ENCODE measurements around the gene VWF. TPM values are rescaled to one million over a fixed set of nuclear protein-coding genes. Genes with fewer than 3 reads are reported as not detected.

The VWF gene
- total and polyA plus RNA-seq, 10 of the 15 experiments (the other 5 are each of a cell fraction or from before 2014, with no cell fraction given), result 0.08 to 0.23 TPM; not detected in 8

DNA sequence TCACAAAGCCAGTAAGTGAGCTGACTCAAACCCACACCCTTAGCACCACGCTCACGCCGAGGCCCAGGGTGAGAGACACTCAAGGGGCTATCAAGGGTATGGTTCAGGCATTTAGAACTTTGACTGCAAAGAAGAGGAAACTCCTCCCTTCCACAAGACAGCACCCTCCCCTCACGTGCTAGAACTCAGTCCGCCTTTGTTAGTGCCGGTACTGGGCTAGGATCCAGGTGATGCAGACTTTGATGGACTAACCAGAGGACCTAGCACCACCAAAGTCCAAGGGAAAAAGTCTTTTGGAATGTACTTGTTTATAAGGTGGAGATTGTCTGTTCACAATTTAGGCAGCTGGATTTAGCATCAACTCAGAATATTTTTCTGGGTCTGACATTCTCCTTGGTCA lies 33.7 kb downstream of the VWF start:
- H3K36me3 ChIP-seq (ENCODE audit: control insufficient read depth in 2 of 2, insufficient read depth in 2 of 2, low read length in 1 of 2), result no peaks in the 10 kb centered on the region
- no peak overlapping the region for H3K27ac ChIP-seq (ENCODE audit: control insufficient read depth, insufficient read depth)
- no peak for DNase-seq (ENCODE audit: low read depth, low spot score)
- H3K4me3 ChIP-seq, result no peak overlapping the region
- ChIA-PET RAD21 (ENCODE audit: unreplicated experiment) (no interaction called here), POLR2A (no interaction called here), CTCF (interaction anchor here (0.5 kb wide), 1 partner anchor 258 kb away, joined by 3 read pairs; no protein-coding TSS in a partner anchor), SMC1A (ENCODE audit: uncharacterized antibody, unreplicated experiment) (no interaction called here)
- H3K4me1 ChIP-seq (ENCODE audit: control insufficient read depth, insufficient read depth, low read length), result no peaks in the 10 kb centered on the region
- no peak overlapping the region for H3K4me2 ChIP-seq (ENCODE audit: control insufficient read depth, insufficient read depth)
- no peaks in the 10 kb centered on the region for H3K79me2 ChIP-seq (ENCODE audit: control insufficient read depth, insufficient read depth, low read length)
- FAIRE-seq, result no peak
- WGBS (ENCODE audit: insufficient coverage, insufficient replicate concordance, low lambda C conversion rate, missing lambda C conversion rate), result 37% methylated on average over 6 of the region's 6 CpGs
- H2AFZ ChIP-seq (ENCODE audit: control insufficient read depth, low read depth, low read length), result no peak overlapping the region
- intact Hi-C loops (cut with micrococcal nuclease; ENCODE audit: unreplicated experiment), result no loop called here
- peaks cover 3 to 5% of the 10 kb centered on the region in 2 experiments; a peak in 2 of 4 replicates for H3K27me3 ChIP-seq (replicated peaks in 1 of 2; ENCODE audit: control insufficient read depth in 2 of 2, insufficient read depth in 2 of 2, low read length in 1 of 2)
- TF ChIP-seq BHLHE40 (IDR thresholded peaks at IDR 0.05; ENCODE audit: borderline replicate concordance in 1 of 2, low read depth in 2 of 2, low read length in 1 of 2) (peak in 1 of 2 experiments; percentile 9; a peak in 1 of 4 replicates), POLR2AphosphoS5 (IDR thresholded peaks at IDR 0.05; ENCODE audit: low read length) (no peak)
- TF ChIP-seq, protein P1, sequence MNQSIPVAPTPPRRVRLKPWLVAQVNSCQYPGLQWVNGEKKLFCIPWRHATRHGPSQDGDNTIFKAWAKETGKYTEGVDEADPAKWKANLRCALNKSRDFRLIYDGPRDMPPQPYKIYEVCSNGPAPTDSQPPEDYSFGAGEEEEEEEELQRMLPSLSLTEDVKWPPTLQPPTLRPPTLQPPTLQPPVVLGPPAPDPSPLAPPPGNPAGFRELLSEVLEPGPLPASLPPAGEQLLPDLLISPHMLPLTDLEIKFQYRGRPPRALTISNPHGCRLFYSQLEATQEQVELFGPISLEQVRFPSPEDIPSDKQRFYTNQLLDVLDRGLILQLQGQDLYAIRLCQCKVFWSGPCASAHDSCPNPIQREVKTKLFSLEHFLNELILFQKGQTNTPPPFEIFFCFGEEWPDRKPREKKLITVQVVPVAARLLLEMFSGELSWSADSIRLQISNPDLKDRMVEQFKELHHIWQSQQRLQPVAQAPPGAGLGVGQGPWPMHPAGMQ (IDR thresholded peaks at IDR 0.05; ENCODE audit: borderline replicate concordance), result no peak
- H3K9ac ChIP-seq (ENCODE audit: control insufficient read depth, insufficient read depth, low read length), result no peak overlapping the region
- no peaks in the 10 kb centered on the region for H4K20me1 ChIP-seq (ENCODE audit: control insufficient read depth, insufficient read depth)
- BruUV-seq (replicated peaks), result no TSS peak
- no peaks in the 10 kb centered on the region for H3K9me3 ChIP-seq (replicated peaks; ENCODE audit: control insufficient read depth, insufficient read depth, low read length)
- in situ Hi-C loops (cut with MboI), result no loop called here
- ATAC-seq, result no peak

DNA sequence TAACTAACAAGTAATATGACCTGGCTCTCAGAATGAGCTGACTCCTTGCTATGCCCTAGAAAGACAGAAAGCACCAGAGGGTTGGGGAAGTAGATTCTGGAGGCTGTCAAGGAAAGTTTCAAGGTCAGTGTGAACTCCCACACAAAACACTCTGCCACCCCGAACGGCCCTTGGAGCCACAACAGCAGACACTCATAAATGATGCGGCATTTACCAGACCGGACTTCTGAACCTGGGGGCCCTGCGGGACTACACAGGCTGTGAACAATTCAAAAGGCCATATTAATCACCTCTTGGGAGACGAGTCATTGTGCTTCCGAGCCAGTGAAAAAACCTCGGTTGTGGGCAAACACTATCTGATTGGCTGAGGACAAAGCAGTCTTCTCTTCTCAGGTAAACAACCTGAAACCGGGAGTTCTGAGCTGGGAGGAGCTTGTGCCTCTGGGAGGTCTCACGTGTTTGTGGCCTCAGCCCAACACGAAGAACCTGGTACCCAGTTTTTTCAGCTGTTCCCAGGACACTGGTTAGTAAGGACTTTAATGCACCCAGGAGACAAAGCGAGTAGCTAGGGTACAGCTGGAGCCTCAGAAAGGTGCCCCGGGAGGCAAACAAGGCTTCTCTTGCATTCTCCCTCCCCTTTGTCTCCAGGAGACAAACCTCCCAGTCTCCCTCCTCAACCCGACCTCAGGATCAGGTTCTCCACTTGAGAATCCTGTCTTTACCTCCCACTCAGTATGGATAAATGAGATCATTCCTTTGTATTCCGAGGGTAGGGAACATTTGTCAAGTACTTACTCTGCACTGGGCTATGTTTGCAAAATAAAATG lies 35.3 kb downstream of the VWF start:
- no peak overlapping the region for H2AFZ ChIP-seq (ENCODE audit: control insufficient read depth, low read depth, low read length)
- no peak overlapping the region for H3K27ac ChIP-seq (ENCODE audit: control insufficient read depth, insufficient read depth)
- TF ChIP-seq, protein P2, sequence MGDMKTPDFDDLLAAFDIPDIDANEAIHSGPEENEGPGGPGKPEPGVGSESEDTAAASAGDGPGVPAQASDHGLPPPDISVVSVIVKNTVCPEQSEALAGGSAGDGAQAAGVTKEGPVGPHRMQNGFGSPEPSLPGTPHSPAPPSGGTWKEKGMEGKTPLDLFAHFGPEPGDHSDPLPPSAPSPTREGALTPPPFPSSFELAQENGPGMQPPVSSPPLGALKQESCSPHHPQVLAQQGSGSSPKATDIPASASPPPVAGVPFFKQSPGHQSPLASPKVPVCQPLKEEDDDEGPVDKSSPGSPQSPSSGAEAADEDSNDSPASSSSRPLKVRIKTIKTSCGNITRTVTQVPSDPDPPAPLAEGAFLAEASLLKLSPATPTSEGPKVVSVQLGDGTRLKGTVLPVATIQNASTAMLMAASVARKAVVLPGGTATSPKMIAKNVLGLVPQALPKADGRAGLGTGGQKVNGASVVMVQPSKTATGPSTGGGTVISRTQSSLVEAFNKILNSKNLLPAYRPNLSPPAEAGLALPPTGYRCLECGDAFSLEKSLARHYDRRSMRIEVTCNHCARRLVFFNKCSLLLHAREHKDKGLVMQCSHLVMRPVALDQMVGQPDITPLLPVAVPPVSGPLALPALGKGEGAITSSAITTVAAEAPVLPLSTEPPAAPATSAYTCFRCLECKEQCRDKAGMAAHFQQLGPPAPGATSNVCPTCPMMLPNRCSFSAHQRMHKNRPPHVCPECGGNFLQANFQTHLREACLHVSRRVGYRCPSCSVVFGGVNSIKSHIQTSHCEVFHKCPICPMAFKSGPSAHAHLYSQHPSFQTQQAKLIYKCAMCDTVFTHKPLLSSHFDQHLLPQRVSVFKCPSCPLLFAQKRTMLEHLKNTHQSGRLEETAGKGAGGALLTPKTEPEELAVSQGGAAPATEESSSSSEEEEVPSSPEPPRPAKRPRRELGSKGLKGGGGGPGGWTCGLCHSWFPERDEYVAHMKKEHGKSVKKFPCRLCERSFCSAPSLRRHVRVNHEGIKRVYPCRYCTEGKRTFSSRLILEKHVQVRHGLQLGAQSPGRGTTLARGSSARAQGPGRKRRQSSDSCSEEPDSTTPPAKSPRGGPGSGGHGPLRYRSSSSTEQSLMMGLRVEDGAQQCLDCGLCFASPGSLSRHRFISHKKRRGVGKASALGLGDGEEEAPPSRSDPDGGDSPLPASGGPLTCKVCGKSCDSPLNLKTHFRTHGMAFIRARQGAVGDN (IDR thresholded peaks at IDR 0.05), result no peak
- TF ChIP-seq EP300 (IDR thresholded peaks at IDR 0.05; ENCODE audit: borderline replicate concordance in 1 of 2, control insufficient read depth in 1 of 2, low read depth in 2 of 2, low read length in 2 of 2), result no peak
- TF ChIP-seq, protein P1 (IDR thresholded peaks at IDR 0.05; ENCODE audit: borderline replicate concordance), result no peak

More for the DNA sequence above, 35.3 kb downstream of the VWF start:
- ChIA-PET SMC1A (ENCODE audit: uncharacterized antibody, unreplicated experiment) (no interaction called here), RAD21 (ENCODE audit: unreplicated experiment) (interaction anchor here (0.8 kb wide), 1 partner anchor 197 kb away, joined by 3 read pairs; no protein-coding TSS in a partner anchor), POLR2A (interaction anchor here (0.7 kb wide), 1 partner anchor 12 kb away, joined by 3 read pairs; no protein-coding TSS in a partner anchor), CTCF (no interaction called here)
- no peaks in the 10 kb centered on the region for H4K20me1 ChIP-seq (ENCODE audit: control insufficient read depth, insufficient read depth)
- no peaks in the 10 kb centered on the region for H3K36me3 ChIP-seq (ENCODE audit: control insufficient read depth in 2 of 2, insufficient read depth in 2 of 2, low read length in 1 of 2)
- intact Hi-C loops (cut with micrococcal nuclease; ENCODE audit: unreplicated experiment), result no loop called here
- no peaks in the 10 kb centered on the region for H3K4me1 ChIP-seq (ENCODE audit: control insufficient read depth, insufficient read depth, low read length)
- FAIRE-seq, result no peak
- WGBS (ENCODE audit: insufficient coverage, insufficient replicate concordance, low lambda C conversion rate, missing lambda C conversion rate), result 29% methylated on average over 15 of the region's 15 CpGs
- H3K9ac ChIP-seq (ENCODE audit: control insufficient read depth, insufficient read depth, low read length), result no peak overlapping the region
- BruUV-seq (replicated peaks), result no TSS peak
- H3K4me3 ChIP-seq, result no peak overlapping the region
- in situ Hi-C loops (cut with MboI), result no loop called here
- no peaks in the 10 kb centered on the region for H3K79me2 ChIP-seq (ENCODE audit: control insufficient read depth, insufficient read depth, low read length)
- no peak for ATAC-seq
- no peak overlapping the region for H3K4me2 ChIP-seq (ENCODE audit: control insufficient read depth, insufficient read depth)
- H3K27me3 ChIP-seq (replicated peaks in 1 of 2; ENCODE audit: control insufficient read depth in 2 of 2, insufficient read depth in 2 of 2, low read length in 1 of 2), result peaks cover 5 to 6% of the 10 kb centered on the region in 2 experiments; a peak in 3 of 4 replicates
- no peaks in the 10 kb centered on the region for H3K9me3 ChIP-seq (replicated peaks; ENCODE audit: control insufficient read depth, insufficient read depth, low read length)
- DNase-seq (ENCODE audit: low read depth, low spot score), result no peak
